Omental fat pad (tissue), 4 donors: Measurements from ENCODE around the gene ZP1. TPM values are rescaled to one million over a fixed set of nuclear protein-coding genes. Genes with fewer than 3 reads are reported as not detected.

Experiments
- ATAC-seq: fragments of 150-250 bp; one replicate; pipeline ENCODE4 v1.9.1; 2016; ENCODE audit warnings: mild to moderate bottlenecking, moderate library complexity; ENCODE audit not compliant: low FRiP score
- DNase-seq: peaks from one replicate; pipeline ENCODE4 v3.0.0-alpha.2; 2019; ENCODE audit warnings: low spot score
- total RNA-seq, 4 donors: library from RNA; depleted of rRNA; stranded (reverse); fragments of >200 nt; gene quantifications; one replicate each; pipeline ENCODE4 v1.1.0, GENCODE V29; 2016
- TF ChIP-seq, protein P1 (sequence below), 3 donors: fragments of 450-650 bp; IDR thresholded peaks; one replicate each; pipeline ENCODE4 v1.5.1; 2016 to 2017; ENCODE audit warnings: antibody characterized with exemption in 3 of 3, mild to moderate bottlenecking in 3 of 3, moderate library complexity in 2 of 3

Gene ZP1
- total RNA-seq, 4 donors from 2014 or later, result 2.2 to 3.0 TPM; not detected in 2

DNA sequence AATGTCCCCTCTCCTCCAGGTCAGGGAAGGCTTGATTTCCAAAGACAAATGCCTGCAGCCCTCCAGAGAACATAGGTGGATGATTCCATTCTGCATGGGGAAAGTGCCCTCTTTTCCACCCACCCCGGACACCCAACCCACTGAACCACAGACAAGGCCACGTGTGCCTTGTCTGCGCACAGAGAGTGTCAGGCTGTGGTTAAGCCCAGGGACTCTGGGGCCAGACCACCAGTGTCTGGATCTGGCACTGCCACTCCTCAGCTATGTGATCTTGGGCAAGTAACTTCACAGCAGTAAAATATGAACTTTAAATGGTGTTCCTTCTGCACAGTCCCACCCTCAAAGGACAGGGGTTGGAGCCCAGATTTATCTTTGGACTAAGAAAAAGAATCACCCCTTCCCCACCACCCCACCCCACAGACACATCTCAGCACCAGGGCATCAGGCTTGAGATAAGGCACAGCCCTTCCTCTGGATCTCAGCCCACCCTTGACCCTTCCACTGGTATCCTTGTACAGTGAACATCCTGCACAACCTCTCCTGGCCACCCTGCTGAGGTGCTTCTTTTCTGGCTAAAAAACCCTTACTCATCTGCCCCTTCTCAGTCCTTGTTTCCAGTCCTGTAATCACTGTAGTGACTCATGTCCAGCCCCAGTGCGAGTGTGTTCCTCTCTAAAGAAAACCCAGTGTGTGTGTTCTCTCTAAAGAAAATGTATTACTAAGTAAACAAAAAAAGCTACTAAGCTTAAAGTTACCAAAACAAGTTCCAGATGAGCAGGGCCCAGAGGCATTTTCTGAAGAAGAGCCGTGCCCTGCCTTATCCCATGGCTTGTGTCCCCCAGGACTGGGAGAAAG lies 9.7 kb upstream of the ZP1 start:
- DNase-seq, result no peak
- TF ChIP-seq, protein P1, sequence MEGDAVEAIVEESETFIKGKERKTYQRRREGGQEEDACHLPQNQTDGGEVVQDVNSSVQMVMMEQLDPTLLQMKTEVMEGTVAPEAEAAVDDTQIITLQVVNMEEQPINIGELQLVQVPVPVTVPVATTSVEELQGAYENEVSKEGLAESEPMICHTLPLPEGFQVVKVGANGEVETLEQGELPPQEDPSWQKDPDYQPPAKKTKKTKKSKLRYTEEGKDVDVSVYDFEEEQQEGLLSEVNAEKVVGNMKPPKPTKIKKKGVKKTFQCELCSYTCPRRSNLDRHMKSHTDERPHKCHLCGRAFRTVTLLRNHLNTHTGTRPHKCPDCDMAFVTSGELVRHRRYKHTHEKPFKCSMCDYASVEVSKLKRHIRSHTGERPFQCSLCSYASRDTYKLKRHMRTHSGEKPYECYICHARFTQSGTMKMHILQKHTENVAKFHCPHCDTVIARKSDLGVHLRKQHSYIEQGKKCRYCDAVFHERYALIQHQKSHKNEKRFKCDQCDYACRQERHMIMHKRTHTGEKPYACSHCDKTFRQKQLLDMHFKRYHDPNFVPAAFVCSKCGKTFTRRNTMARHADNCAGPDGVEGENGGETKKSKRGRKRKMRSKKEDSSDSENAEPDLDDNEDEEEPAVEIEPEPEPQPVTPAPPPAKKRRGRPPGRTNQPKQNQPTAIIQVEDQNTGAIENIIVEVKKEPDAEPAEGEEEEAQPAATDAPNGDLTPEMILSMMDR (IDR thresholded peaks at IDR 0.05), result no peak

DNA sequence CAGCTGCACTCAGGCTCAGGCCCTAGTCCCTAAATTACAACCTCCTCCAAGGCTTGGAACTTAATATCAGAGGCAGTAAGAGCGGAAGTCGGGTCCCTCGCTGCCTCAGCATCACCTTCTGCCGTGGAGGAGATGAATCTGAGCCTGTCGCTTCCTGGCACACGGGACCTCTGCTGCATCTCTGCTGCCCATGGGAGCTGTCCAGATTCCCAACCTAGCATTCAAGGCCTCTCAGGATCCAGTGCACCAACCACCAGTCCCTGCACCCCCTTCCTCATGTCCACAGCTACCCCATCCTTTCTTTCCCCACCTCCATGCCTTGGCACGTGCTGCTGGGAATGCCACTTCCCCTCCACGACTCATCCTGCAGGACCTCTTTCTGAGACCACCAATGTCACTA lies 9.1 kb upstream of the ZP1 start:
- ATAC-seq, result no peak
- TF ChIP-seq, protein P1 (IDR thresholded peaks at IDR 0.05), result no peak
- DNase-seq, result no peak

More for the DNA sequence above, 9.7 kb upstream of the ZP1 start:
- ATAC-seq, result no peak

DNA sequence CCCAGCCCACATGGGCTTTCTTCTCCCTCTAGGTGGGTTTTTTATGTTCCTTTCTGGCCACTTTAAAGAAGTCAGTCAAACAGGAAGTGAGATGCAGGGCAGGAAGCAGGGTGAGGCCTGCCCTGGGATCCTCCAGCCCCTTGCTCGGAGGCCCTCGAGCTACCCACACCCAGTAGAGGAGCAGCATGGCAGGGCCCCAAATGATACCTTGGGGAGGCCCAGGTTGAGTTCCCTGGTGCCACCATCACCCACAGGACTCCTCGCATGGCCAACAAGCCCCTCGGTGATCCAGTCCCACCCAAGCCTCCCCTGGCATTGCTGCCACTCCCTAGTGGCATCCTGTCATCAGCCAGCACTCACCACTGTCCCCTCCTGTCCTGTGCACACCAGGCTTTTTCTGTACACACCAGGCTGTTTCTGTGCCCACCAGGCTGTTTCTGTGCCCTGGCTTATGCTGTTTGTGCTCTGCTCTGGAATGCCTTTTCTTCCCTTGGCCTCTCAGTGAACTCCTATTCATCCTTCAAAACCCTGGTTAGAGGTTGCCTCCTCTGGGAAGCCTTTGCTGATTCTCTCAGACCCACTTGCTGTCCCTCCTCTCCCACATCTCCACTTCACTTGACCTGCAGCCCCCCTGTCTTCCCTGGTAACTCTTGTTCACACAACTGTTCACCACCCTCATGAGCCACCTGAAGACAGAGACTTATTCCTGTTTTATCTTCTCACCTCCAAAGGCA lies 8.4 kb upstream of the ZP1 start:
- TF ChIP-seq, protein P1 (IDR thresholded peaks at IDR 0.05), result no peak
- no peak for ATAC-seq
- DNase-seq, result no peak

GRCh38 chr11:60859616-60860250 lies 7.6 kb upstream of the ZP1 start:
- ATAC-seq (no peak), DNase-seq (no peak)
- TF ChIP-seq, protein P1 (IDR thresholded peaks at IDR 0.05), result no peak

DNA sequence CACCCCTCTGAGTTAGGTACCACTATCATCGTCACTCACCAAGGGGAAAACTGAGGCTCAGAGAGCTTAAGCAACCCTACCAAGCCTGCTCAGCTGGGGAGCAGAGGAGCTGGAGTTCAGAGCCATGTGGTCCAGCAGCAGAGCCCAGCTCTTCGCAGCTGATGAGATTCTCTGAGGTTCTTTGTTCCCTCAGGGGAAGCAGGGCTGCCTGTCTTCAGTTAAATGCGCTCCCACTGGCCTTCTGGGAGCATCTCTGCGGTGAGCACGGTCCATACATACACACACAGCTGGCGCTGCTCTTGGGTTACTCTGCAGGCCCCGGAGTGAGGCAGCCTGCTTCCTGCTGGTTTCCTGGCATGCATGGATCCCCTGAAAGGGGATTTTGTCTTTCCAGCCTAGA lies 6.4 kb upstream of the ZP1 start:
- DNase-seq (no peak), ATAC-seq (no peak)
- TF ChIP-seq, protein P1 (IDR thresholded peaks at IDR 0.05), result no peak

DNA sequence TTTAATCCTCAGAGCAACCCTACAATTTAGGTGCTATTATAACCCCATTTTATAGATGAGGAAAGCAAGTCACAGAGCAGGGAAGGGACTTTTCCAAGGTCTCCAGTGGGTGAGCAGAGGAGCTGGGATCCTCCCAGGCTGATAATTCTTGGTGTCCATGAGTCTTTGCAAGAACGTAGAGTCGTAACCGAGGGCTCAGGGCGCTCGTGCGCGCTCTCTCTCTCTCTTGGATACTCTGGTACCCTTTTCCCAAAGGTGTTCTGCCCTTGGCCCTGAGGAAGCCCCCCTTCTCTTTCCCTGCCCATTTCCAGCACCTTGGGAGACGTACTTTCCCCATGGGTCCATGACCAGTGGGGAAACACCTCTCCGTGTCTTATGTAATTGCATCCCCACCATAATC lies 5.2 kb upstream of the ZP1 start:
- DNase-seq, result no peak
- TF ChIP-seq, protein P1 (IDR thresholded peaks at IDR 0.05), result no peak
- ATAC-seq, result no peak
